HepG2 (cell line): ENCODE measurements around the gene FAM78B.

Experiments
- ATF7 ChIP-seq, 2 experiments: fragments of 450-650 bp in 1 of 2; sonication (generic) in 1 of 2; formaldehyde crosslinking in 1 of 2; IDR thresholded peaks; 2 replicates each; pipeline versions ENCODE4 v1.4.0 to v1.6.1; 2016 to 2020; ENCODE audit warnings: antibody characterized with exemption in 1 of 2, mild to moderate bottlenecking in 1 of 2, missing genetic modification reagents in 1 of 2
- ETV6 ChIP-seq: sonication (generic); formaldehyde crosslinking; conservative IDR thresholded peaks from 2 replicates; pipeline ENCODE4 v1.4.0; 2020; ENCODE audit warnings: missing genetic modification reagents
- EZH2 ChIP-seq: conservative IDR thresholded peaks from 2 replicates; pipeline ENCODE4 v1.6.1; 2012; ENCODE audit warnings: mild to moderate bottlenecking, low read depth, low read length, moderate library complexity
- KLF11 ChIP-seq: IDR thresholded peaks from 2 replicates; pipeline ENCODE4 v1.6.1; 2016; ENCODE audit warnings: missing compliant biosample characterization
- POLR2A ChIP-seq, 2 experiments: IDR thresholded peaks; 2 replicates each; pipeline ENCODE4 v1.6.1; 2011; ENCODE audit warnings: low read depth in 2 of 2, low read length in 2 of 2, mild to moderate bottlenecking in 1 of 2, moderate library complexity in 1 of 2; ENCODE audit not compliant: insufficient read depth in 1 of 2
- RFXAP ChIP-seq: sonication (generic); formaldehyde crosslinking; IDR thresholded peaks from 2 replicates; pipeline ENCODE4 v1.4.0; 2020; ENCODE audit warnings: missing genetic modification reagents, borderline replicate concordance
- TAF1 ChIP-seq: sonication (generic); formaldehyde crosslinking; IDR thresholded peaks from 2 replicates; pipeline ENCODE4 v1.4.0; 2020; ENCODE audit warnings: missing genetic modification reagents
- TARDBP ChIP-seq: sonication (generic); formaldehyde crosslinking; IDR thresholded peaks from 2 replicates; pipeline ENCODE4 v1.8.0; 2022; ENCODE audit warnings: mild to moderate bottlenecking, missing genetic modification reagents
- ZNF274 ChIP-seq: sonication (generic); formaldehyde crosslinking; IDR thresholded peaks from 2 replicates; pipeline ENCODE4 v1.5.1; 2020; ENCODE audit warnings: mild to moderate bottlenecking, missing genetic modification reagents
- ZNF543 ChIP-seq: sonication (generic); formaldehyde crosslinking; IDR thresholded peaks from 2 replicates; pipeline ENCODE4 v1.4.0; 2020; ENCODE audit warnings: mild to moderate bottlenecking, missing genetic modification reagents
- TF ChIP-seq, protein P1 (sequence below): sonication (generic); formaldehyde crosslinking; IDR thresholded peaks from 2 replicates; pipeline ENCODE4 v1.5.1; 2020; ENCODE audit warnings: mild to moderate bottlenecking, missing genetic modification reagents, borderline replicate concordance

DNA sequence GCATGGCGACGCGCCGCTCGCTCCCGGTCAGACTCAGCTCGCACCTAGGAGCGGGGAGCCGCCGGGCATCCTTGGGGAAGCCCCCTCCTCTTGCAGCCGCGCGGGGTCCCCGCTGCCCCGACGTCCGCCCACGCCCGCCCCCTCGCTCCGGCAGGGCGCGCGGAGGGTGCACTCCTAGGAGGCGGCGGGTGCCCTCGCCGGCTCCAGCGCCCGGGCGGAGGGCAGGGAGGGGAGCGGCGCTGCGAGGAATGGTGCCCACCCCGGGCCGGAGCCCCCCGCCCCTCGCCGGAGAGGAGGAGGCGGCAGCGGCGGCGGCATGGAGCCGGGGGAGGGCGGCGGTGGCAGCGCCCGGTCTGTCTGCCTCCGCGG lies 488 bp downstream of the FAM78B start:
- TF ChIP-seq TARDBP (CRISPR knock-in tag) (no peak), ATF7 (IDR thresholded peaks at IDR 0.05) (no peak), ATF7 (CRISPR knock-in tag; IDR thresholded peaks at IDR 0.05) (no peak), ZNF543 (CRISPR knock-in tag) (no peak), RFXAP (CRISPR knock-in tag) (no peak), KLF11 (CRISPR knock-in tag) (no peak), EZH2 (no peak), POLR2A (IDR thresholded peaks at IDR 0.05; ENCODE audit: insufficient read depth in 1 of 2, low read depth in 2 of 2, low read length in 2 of 2) (no peak), TAF1 (CRISPR knock-in tag) (no peak), ETV6 (CRISPR knock-in tag) (no peak), ZNF274 (CRISPR knock-in tag) (no peak)
- TF ChIP-seq, protein P1, sequence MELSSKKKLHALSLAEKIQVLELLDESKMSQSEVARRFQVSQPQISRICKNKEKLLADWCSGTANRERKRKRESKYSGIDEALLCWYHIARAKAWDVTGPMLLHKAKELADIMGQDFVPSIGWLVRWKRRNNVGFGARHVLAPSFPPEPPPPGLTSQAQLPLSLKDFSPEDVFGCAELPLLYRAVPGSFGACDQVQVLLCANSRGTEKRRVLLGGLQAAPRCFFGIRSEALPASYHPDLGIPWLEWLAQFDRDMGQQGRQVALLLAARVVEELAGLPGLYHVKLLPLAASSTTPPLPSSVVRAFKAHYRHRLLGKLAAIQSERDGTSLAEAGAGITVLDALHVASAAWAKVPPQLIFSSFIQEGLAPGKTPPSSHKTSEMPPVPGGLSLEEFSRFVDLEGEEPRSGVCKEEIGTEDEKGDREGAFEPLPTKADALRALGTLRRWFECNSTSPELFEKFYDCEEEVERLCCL (CRISPR knock-in tag), result no peak
